Hepatic stellate cell (primary cell): ENCODE results near the gene CADPS2.
"Not testable (repeated sequence)": the region's sequence is repeated elsewhere in the genome, so short reads cannot be mapped to it uniquely, and the experiment has no call there.

Experiments used
- DNase-seq: peaks from one replicate; pipeline ENCODE4 v3.0.0; 2011; ENCODE audit warnings: low spot score

CADPS2 gene

GRCh38 chr7:122849957-122850328 is 36.3 kb downstream of the CADPS2 start:
- no peak for DNase-seq

GRCh38 chr7:122849322-122849956 is 36.8 kb downstream of the CADPS2 start:
- DNase-seq, result no peak

GRCh38 chr7:122847871-122848473 is 38.3 kb downstream of the CADPS2 start:
- DNase-seq, result no peak

GRCh38 chr7:122846591-122846990 is 39.7 kb downstream of the CADPS2 start:
- DNase-seq, result no peak

GRCh38 chr7:122845286-122845685 is 41.0 kb downstream of the CADPS2 start:
- no peak for DNase-seq

- no peak for DNase-seq
These were observed 41.9 kb downstream of the CADPS2 start for GRCh38 chr7:122844191-122844988.

- DNase-seq, result no peak
These were observed 43.3 kb downstream of the CADPS2 start for GRCh38 chr7:122842971-122843370.

GRCh38 chr7:122836286-122836685 is 50.0 kb downstream of the CADPS2 start:
- DNase-seq, result not testable (repeated sequence)

GRCh38 chr7:122834571-122834942 is 51.7 kb downstream of the CADPS2 start:
- DNase-seq, result not testable (repeated sequence)

GRCh38 chr7:122833888-122834570 is 52.2 kb downstream of the CADPS2 start:
- DNase-seq, result no peak

- DNase-seq, result no peak
These were observed 54.8 kb downstream of the CADPS2 start for GRCh38 chr7:122831436-122831835.

GRCh38 chr7:122829962-122830361 is 56.3 kb downstream of the CADPS2 start:
- DNase-seq, result no peak

GRCh38 chr7:122827763-122828162 is 58.5 kb downstream of the CADPS2 start:
- no peak for DNase-seq

GRCh38 chr7:122813845-122814244 is 72.4 kb downstream of the CADPS2 start:
- DNase-seq, result no peak

GRCh38 chr7:122803851-122804250 is 82.4 kb downstream of the CADPS2 start:
- DNase-seq, result no peak

- DNase-seq, result peak; percentile 5
These were observed 82.9 kb downstream of the CADPS2 start for GRCh38 chr7:122803323-122803722.

- DNase-seq, result no peak
These were observed 83.9 kb downstream of the CADPS2 start for GRCh38 chr7:122802301-122802751.

GRCh38 chr7:122791959-122792545 is 94.2 kb downstream of the CADPS2 start:
- no peak for DNase-seq

- no peak for DNase-seq
These were observed 95.7 kb downstream of the CADPS2 start for GRCh38 chr7:122790591-122790990.

GRCh38 chr7:122790132-122790531 is 96.1 kb downstream of the CADPS2 start:
- DNase-seq, result no peak

GRCh38 chr7:122789156-122789555 is 97.1 kb downstream of the CADPS2 start:
- DNase-seq, result no peak

GRCh38 chr7:122770686-122771335 is 115.4 kb downstream of the CADPS2 start:
- DNase-seq, result no peak
